SK-N-SH treated with all-trans-retinoic acid at 6 μM for 48 hours (cell line): ENCODE data around the gene COMMD10.

Source experiments
- RARB ChIP-seq: fragments of 250-450 bp; sonication (Bioruptor Pico); IDR thresholded peaks from 2 replicates; pipeline ENCODE4 v1.8.0; 2021; ENCODE audit warnings: mild to moderate bottlenecking, moderate library complexity
- ZFP3 ChIP-seq: fragments of 250-450 bp; sonication (Bioruptor Pico); IDR thresholded peaks from 2 replicates; pipeline ENCODE4 v1.5.0; 2020; ENCODE audit warnings: mild to moderate bottlenecking, moderate library complexity
- ZNF565 ChIP-seq: fragments of 450-650 bp; formaldehyde crosslinking; conservative IDR thresholded peaks from 2 replicates; pipeline ENCODE4 v1.5.0; 2020; ENCODE audit warnings: low read depth, mild to moderate bottlenecking, moderate library complexity
- TF ChIP-seq, protein P1 (sequence below): fragments of 250-450 bp; sonication (Bioruptor Pico); IDR thresholded peaks from 2 replicates; pipeline ENCODE4 v1.5.1; 2020; ENCODE audit warnings: low read depth, mild to moderate bottlenecking, moderate library complexity

DNA sequence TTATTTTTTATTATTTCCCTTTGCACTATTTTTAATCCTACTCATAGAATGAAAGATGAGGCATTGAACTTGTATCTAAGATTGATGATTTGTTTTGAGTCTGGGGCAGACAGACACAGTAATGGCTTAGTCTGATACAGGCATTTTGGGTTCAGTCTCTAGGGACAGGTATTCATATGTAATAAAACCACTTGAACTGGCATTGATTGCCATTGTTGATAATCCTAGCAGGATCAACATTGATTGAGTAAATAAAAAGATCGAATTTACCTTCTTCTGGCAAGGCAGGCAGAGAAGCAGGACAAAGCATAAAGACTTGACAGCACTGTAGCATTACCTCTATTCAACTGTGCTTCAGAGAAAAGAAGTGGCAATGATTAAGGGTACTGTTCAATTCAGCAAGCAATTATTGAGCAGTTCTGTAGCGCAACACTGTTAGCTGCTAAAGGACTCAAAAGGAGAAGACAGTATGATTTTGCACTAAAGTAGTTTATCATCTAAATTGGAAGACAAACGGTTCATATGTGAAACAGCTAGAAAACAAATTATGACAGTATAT, 144.4 kb downstream of the COMMD10 start:
- TF ChIP-seq RARB, result no peak
- TF ChIP-seq, protein P1, sequence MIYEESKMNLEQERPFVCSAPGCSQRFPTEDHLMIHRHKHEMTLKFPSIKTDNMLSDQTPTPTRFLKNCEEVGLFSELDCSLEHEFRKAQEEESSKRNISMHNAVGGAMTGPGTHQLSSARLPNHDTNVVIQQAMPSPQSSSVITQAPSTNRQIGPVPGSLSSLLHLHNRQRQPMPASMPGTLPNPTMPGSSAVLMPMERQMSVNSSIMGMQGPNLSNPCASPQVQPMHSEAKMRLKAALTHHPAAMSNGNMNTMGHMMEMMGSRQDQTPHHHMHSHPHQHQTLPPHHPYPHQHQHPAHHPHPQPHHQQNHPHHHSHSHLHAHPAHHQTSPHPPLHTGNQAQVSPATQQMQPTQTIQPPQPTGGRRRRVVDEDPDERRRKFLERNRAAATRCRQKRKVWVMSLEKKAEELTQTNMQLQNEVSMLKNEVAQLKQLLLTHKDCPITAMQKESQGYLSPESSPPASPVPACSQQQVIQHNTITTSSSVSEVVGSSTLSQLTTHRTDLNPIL, result no peak
- no peak for TF ChIP-seq ZNF565
- no peak for TF ChIP-seq ZFP3 (CRISPR knock-in tag)
